Measurements from ENCODE around the gene UBAP2.

Gene UBAP2

DNA sequence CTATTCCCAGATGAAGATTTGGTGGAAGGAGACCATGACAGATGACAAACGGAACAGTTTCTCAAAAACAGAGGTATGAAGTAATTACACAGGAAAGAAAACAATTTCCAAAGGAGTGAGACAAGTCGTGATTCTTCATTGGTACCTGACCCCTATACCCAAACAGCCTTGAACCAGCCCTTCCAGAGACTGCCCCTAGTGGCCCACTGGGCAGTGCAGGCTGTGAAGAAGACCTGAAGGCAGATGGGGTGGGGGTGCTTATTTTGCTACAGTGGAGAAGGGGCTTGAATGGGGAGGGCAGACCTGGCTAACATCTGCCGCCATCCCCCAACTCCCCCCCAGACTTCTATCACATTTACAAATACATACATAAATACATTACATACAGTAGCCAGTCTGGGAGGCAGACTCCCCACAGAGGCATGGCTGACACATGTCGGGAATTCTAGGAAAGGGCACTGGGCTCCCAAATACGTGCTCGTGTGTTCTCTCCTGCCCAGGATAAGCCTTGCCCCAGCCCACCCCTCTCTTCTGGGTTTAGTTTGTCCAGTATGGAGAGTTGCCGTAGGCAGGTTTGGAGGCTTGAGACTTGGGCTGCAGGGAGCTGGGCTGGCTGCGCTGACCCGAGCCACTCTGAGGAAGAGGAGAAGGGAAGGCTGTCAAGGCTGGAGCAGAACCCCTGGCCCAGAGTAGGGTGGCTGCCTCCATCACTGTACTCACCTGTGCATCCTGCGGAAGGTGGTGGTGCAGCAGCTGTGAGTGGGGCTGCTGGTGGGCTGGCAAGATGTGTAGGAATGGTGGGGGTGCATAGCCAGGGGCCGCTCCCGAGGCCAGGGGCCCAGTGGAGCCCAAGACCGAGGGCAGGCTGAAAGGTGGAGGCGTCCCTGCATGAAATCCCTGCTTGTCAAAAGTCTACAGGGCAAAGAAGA is 126.5 kb downstream of the UBAP2 start:
- peak; percentile 19 for DNase-seq

DNA sequence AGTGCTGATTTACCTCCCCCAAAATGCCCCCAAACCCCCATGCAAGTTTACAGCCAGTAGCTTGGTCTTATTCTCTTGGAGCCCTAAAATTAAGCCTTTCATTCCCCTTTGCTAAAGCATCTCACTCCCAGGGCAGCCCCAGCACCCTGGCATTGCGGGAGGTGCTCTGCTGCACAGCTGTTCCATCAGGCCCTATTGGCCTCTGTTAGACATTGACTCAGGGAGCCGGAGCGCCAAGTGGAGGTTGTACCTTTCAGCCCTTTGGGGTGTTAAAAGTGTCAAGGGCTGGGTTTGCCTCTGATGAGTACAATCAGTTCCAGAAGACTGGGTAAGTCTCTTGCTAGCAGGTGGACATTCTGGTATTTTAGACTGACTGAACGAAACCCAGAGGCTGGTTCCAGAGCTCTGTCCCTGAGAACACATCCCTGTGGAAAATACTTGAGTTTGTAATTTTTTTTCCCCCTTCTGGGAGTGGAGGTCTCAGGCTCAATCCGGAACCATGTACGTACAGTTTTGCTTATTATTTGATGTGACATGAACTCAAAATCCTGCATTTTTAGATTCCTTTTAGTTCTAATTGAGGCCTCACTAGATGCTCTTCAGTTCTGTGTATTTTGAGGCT is 129.3 kb downstream of the UBAP2 start:
- no peak for DNase-seq

DNA sequence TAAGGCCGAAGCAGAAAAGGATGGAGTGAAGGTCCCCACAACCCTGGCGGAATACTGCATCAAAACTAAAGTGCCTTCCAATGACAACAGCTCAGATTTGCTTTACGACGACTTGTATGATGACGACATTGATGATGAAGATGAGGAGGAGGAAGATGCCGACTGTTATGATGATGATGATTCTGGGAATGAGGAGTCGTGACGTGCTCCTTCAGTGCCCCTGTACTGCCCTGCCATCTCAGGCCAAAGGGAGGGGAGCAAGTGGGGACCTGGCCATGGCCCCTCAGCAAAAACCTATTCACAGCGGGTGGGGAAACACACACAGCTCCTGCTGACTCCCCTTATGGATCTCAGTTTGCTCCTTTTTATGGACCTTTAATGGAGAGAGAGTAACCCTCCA is 131.7 kb downstream of the UBAP2 start:
- DNase-seq: no peak

DNA sequence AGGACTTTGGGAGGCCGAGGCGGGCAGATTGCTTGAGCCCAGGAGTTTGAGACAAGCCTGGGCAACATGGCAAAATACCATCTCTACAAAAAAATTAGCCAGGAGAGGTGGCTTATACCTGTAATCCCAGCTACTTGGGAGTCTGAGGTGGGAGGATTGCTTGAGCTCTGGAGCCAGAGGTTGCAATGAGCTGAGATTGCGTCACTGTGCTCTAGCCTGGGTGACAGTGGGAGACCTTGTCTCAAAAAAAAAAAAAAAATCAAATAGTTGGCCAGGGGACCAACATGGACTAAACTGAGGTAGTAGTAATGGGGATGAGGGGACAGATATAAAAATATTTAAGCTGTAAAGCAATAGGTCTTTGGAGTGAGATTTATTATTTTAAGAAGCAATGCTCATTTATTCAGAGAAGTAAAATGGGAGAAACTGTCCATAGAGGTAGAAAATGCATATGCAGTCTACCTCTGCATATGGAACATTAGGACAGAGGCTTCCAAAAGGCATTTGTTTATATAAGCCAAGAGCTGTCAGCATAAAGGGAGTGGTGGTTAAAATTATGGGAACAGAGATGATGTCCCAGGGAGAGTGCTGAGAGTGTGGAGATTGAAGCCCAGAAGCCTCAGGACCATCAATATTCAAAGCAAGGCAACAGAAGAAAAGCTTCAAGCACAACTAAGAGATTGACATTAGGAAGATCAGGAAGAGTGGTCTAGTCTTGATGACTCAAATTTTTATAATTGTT is 133.6 kb downstream of the UBAP2 start:
- DNase-seq: no peak

DNA sequence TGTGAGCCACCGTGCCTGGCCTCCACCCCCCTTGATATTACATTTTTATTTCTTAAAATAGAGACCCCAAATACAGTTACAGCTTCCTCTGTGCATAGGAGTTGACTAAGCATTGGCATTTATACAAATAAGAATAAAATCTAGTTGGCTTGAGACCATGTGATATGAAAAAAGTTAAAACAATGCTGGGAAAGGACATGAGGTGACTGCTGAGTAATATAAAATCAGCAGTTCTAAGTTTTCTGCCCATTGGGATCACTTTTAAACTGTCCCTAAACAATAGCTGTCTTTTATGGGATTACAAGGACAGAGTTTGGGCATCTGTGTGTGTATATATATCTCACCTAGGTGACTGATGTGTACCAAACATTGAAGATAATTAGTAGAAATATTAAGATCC is 135.1 kb downstream of the UBAP2 start:
- no peak for DNase-seq

DNA sequence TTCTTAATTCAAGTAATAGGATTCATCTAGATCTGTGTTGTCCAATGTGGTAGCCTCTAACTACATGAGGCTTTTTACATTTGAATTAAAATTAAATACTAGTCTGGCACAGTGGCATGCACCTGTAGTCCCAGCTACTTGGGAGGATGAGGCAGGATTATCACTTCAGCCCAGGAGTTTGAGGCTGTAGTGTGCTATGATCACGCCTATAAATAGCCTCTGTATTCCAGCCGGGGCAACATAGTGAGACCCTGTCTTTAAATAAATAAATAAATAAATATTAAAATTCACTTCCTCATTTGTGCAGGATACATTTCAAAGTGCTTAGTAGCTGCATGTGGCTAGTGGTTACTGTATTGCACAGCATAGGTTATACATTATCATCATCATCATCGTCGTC is 139.9 kb downstream of the UBAP2 start:
- no peak for DNase-seq

DNA sequence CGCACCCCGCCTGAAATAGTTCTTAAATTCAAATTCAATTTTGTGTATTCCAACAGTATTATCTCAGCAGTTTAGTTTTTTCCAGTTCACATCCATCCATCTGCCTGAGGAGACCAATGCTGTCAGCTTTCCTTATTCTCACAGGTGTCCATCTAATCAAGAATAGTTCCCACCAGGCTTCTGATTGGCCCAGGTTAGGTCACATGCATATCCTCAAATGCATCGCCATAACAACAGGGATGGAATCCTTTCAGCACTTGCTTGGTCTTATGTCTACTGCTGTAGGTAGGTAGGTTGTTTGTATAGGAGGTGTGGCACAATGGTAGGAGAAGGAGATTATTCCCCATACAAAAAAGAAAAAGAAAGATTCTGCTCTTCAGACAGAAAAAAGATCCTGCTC is 140.6 kb downstream of the UBAP2 start:
- no peak for DNase-seq

DNA sequence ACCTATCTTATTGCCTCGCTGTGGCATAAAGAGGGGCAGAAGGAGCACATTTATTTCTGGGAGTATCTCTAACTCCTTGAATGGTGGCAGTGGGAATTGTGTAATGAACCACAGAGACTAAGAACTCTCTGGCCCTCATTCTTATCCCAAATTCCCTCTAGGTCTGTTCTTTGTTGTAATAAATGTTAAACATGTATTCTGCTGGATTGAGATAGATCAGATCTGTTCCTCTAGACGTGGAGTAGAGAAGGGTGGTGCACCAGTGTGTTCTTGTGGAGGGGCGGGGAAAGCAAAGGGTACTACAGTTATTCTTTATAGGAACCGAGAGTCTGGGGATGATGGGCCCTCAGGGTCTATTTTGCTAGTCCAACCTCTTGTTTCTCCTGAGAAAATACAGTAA is 141.3 kb downstream of the UBAP2 start:
- DNase-seq: no peak

DNA sequence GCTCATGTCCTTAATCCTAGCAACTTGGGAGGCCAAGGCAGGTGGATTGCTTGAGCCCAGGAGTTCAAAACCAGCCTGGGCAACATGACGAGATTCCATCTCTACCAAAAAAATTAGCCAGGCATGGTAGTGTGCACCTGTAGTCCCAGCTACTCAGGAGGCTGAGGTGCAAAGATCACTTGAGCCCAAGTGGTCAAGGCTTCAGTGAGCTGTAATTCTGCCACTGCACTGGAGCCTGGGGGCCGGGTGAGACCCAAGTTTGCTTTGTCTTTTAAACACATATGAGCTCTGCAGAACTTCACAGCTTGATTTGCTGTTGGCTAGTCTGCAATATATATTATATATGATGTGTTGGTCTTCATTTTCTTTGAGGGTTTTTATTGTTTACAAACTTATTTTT is 141.9 kb downstream of the UBAP2 start:
- DNase-seq: no peak

DNA sequence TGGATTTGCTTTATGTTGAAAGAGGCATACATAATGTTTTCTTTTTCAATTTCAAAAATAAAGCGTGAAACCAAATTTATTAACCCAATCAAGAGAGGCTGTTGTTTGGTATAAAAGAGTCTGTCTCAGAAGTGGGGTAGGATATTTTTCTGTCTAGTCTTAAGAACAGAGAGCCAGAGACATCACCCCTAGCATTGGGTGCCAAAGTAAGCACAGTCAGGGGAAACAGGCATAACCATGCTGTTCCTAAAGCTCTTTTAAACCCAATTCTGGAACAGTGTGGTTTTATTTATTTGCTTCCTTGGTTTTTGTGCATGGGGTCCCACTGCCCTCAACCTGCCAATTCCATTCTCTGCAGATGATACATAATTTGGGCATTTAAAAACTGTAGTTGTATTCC is 143.6 kb downstream of the UBAP2 start:
- DNase-seq: no peak

DNA sequence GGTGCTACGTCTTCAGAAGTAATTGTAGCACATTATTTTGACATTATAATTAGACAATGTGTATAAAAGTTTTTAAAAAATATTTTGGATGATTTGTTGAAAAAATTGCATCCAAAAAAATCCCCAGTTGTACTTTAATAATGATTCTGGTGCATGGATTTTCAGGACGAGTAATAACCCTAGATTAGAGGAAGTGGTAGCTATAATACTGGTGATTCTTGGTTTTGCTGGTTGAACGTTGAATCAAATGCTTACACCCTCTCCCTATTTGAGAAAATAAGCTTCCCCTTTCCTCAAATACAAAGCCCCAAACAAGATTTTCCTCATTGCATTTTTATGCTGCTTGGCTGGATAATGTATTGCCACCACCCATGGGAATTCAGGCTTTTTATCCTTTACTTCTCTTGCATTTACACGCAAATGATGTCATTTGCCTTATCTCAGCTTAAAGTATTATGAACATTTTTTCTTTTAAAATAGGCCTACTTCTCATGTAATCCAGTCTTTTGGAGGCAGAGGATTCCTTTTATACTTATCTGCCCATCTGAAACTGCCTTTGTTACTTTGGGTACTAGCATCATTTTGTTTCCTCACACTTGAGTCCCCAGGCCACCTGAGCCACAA is 145.4 kb downstream of the UBAP2 start:
- no peak for DNase-seq

DNA sequence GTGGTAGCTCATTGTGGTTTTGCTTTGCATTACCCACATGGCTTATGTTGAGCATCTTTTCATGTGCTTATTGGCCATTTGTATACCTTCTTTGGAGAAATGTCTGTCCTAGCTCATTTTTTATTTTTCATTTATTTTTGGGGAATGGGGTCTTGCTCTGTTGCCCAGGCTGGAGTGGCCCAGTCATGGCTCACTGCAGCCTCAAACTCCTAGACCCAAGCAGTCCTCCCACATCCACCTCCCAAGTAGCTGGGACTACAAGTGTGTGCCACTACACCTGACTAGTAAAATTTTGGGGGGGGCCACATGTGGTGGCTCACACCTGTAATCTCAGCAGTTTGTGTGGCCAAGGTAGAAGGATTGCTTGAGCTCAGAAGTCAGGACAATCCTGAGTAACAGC is 154.4 kb downstream of the UBAP2 start:
- DNase-seq: no peak

DNA sequence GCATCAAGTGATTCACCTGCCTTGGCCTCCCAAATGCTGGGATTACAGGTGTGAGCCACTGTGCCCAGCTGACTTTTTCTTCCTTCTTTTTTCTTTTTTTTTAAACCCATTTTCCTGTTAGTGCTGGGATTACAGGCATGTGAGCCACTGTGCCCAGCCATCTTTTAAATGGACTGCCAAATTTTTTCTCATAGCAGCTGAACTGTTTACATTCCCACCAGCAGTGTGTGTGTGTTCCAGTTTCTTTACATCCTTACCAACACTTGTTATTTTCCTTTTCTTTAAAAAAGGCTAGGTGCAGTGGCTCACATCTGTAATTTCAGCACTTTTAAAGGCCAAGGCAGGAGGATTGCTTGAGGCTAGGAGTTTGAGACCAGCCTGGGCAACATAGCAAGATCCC is 154.8 kb downstream of the UBAP2 start:
- no peak for DNase-seq

DNA sequence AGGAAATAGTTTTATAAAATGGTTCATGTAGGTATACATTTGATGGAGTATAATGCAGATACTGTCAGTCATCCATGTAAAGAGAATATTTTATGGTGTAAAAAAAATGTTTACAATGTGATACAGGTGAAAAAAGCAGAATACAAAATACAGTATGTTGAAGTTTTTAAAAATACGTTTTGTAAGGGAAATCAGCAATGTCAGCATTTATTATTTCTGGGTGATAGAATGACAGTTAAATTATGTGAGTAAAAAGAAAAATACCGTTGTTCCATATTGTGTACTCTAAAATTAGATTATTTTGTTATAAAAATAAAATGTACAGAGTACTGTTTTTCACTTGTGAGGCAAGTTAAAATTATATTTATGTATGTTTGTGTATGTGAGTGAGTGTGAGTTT is 162.7 kb downstream of the UBAP2 start:
- DNase-seq: no peak

DNA sequence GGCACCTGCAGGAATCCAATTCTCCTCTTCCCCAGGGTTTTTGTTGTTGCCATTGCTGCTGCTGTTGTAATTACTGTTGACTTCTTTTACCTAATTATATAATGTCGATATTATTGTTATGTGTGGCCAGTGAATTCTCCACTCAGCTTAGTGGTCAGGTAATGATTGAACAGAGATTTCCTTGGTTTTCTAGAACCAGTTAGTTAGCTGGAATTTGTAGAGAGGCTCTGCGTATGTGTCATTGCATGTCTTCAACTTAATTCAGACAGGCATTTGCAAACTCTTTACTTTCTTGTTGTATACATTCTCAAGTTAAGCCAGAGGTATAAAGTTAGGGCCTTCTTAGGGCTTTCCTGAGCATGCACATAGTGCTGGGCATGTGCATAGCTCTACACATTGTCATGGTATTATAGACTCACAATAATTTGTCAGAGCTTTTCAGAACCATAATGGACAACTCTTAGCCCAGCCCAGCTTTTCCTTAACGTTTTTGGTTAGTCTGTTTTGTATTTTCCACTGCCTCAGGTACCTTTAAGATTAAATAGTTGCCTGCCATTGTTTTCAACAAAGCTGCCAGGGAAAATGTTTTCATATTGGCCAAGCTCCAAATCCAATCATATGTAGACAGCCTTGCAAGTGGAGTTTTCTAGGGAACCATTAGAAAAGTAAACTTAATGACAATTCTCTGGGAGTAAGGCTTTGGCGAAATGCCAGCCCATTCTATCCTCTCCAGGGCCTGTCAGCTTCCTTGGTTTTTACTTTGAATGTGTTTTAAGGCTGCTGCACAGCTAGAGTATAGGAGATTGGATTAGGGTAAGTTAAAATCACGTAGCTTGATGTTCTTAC is 163.6 kb downstream of the UBAP2 start:
- no peak for DNase-seq

DNA sequence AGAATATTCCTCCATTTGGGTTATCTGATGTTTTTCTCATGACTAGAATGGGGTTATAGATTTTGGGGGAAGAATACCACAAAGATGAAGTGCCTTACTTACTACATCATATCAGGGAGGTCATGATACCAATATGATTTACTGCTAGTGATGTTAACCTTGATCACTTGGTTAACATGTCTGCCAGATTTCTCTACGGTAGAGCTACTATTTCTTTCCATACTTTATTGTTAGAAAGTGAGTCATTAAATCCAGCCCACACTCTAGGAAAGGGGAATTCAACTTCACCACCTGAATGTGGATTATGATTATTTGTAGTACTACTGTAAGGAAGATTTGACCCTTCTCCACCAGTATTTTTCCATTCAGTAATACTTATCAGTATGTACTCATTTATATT is 167.1 kb downstream of the UBAP2 start:
- DNase-seq: no peak

DNA sequence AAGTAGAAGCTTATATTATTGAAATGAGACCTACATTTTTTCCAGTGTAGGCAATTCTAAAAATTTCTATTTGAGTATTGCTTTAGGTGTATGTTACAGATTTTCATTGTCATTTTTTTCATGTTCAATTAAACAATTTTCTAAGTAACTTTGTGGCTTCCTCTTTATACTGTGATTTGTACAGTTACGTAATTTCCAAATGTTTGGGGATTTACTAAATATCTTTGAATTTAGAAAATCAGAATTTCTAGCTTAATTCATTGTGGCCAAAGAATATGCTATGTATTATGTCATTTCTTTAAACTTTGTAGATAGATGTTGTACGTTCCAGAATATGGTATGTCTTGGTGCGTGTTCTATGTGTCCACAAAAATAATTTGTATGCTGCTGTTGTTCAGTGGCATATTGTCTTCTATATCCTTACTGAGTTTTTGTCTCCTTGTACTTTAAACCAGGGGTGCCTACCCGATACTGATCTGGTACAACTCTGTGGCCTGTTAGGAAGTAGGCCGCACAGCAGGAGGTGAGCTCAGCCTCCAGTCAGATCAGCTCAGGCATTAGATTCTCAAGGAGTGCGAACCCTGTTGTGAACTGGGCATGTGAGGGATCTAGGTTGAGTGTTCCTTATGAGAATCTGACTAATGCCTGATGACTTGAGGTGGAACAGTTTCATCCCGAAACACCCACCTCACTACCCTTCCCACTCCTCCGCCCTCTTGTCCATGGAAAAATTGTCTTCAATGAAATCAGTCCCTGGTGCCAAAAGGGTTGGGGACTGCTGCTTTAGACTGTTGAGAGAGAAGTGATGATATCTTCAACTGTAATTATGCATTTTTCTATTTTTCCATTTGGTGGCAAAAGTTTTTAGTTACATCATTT is 168.2 kb downstream of the UBAP2 start:
- DNase-seq: no peak

DNA sequence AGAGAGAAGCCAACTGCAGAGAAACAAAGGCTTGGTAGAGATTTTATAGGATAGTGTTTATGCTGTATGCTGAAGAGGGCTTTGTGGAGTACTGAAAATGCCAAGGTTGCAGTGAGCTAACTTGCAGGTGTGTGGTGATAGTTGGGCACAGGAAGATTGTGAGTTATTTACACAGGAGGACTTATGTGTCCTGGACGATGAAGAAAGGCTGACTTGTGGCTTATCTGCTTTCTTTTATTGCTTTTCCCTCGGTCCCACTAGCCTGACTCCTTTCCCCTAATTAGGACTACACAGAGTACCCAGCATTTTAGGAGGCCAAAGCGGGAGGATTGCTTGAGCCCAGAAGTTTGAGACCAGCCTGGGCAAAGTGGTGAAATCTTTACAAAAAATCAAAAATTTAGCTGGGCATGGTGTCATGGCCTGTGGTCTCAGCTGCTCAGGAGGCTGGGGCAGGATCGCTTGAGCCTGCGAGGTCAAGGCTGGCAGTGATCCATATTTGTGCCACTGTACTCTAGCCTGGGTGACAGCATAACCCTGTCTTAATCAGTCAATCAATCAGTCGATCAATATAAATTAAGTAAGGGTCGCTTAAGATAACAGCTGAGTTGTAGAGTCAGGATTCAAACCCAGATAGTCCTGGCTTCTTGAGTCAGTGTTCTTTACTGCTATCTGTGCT is 169.9 kb downstream of the UBAP2 start:
- no peak for DNase-seq

DNA sequence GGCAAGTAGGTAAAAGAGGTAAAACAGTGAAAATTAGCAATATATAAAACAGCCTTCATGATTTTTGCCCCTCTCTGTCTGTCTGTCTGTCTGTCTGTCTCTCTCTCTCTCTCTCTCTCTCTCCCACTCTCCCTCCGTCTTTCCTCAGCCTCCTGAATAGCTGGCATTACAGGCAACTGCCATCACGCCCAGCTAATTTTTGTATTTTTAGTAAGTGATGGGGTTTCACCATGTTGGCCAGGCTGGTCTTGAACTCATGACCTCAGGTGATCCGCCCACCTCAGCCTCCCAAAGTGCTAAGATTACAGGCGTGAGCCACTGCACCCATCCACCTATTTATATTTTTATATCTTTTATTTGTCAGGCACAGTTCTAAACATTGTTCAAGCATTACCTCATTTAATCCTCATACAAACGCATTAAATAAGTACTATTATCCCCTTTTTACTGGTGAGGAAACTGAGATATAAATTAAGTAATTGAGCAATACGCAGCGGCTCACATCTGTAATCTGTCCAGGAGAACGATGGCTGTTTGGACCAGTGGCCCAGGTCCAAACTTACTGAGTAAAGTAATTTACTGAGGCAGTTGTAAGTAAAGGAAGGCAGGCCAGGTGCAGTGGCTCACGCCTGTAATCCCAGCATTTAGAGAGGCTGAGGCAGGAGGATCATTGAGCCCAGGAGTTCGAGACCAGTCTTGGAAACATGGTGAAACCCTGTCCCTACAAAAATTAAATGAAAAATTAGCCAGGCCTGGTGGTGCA is 170.8 kb downstream of the UBAP2 start:
- no peak for DNase-seq
